ENCODE data around the gene AADACL4.
A peak's percentile ranks its signal among the peaks of the same experiment; 100 is the strongest.

Gene AADACL4

DNA sequence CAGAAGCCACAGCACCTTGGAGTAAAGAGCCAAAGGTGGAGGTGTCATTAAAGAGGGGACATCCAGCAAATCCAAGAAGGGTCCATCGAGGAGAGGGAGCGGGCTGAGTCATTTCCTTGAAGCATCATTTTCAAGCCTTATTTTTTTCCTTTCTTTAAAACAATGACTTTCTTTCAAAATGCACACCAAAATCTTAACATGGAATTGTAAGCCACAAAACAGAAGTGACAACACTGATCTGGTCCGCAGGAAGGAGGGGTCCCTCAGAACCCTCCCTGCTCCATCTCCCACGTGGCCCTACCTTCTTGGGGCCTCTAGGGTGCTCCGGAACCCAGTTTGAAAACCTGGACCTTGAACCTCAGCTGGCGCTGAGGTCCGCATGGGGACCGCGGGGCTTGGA is 40.7 kb upstream of the AADACL4 start:
- no peaks in the 10 kb centered on the region for H3K27me3 Mint-ChIP-seq

DNA sequence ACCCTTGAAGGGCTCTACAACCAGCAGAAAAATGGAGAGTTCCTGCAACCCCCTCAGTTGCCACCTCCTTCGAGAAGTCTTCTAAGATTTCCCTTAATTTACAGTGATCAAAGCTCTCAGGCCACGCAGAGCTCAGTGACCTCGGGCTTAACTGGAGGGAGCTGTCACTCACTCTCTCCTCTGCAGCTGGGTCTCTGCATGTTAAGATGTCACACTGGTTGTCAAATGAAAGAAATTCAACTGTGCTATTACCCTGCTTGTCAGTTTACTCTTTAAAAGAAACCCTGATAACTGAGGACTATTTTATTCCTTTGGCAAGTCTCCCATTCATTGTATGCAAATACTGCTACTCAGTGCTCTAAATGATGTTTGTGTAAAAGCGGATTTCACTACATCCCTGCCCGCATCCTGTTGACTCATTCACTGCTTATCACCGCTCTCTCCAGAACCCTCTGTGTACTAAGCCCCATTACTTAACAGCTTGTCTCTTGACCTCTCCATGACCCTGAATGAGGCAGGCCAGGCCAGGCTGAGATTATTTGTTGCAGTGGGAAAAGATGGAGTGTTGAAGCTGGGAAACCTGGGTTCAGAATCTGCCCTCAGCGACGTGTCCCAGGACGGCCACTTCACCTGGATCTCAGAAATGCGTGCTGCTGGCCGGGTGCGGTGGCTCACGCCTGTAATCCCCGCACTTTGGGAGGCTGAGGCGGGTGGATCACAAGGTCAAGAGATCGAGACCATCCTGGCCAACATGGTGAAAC is 39.6 kb upstream of the AADACL4 start:
- peak overlapping the region; percentile 96 to 99 for H3K27ac Mint-ChIP-seq
- peak overlapping the region; percentile 78 for H3K4me3 Mint-ChIP-seq
- peaks cover 21% of the 10 kb centered on the region for H3K36me3 Mint-ChIP-seq (ENCODE audit: insufficient read depth)
- ATAC-seq (replicated peaks) (peak; percentile 99), DNase-seq (peak; percentile 53 to 60 (median 60))
- H3K27me3 Mint-ChIP-seq = no peaks in the 10 kb centered on the region
- peaks cover 43 to 53% of the 10 kb centered on the region in 2 donors for H3K4me1 Mint-ChIP-seq (ENCODE audit: low read depth in 2 of 2)
- H3K9me3 Mint-ChIP-seq = no peaks in the 10 kb centered on the region

More for the DNA sequence above, 40.7 kb upstream of the AADACL4 start:
- DNase-seq (no peak), ATAC-seq (replicated peaks) (no peak)
- H3K4me3 Mint-ChIP-seq = peak overlapping the region in 1 of 2 donors; percentile 33
- H3K27ac Mint-ChIP-seq = peak overlapping the region; percentile 96 to 99
- no peaks in the 10 kb centered on the region for H3K9me3 Mint-ChIP-seq
- H3K4me1 Mint-ChIP-seq (ENCODE audit: low read depth in 2 of 2) = peaks cover 43 to 46% of the 10 kb centered on the region in 2 donors
- peaks cover 21% of the 10 kb centered on the region for H3K36me3 Mint-ChIP-seq (ENCODE audit: insufficient read depth)

- DNase-seq = no peak
- Mint-ChIP-seq H3K36me3 (ENCODE audit: insufficient read depth) (peaks cover 18% of the 10 kb centered on the region), H3K4me3 (peak overlapping the region; percentile 78), H3K27ac (peak overlapping the region; percentile 96 to 99), H3K27me3 (no peaks in the 10 kb centered on the region), H3K9me3 (no peaks in the 10 kb centered on the region), H3K4me1 (ENCODE audit: low read depth in 2 of 2) (peaks cover 45 to 54% of the 10 kb centered on the region in 2 donors)
- no peak for ATAC-seq (replicated peaks)
Observed at GRCh38 chr1:12604986-12605385, 38.9 kb upstream of the AADACL4 start.

- Mint-ChIP-seq H3K27me3 (no peaks in the 10 kb centered on the region), H3K9me3 (no peaks in the 10 kb centered on the region), H3K27ac (peak overlapping the region; percentile 86 to 87), H3K4me1 (ENCODE audit: low read depth in 2 of 2) (peaks cover 38 to 43% of the 10 kb centered on the region in 2 donors), H3K4me3 (no peak overlapping the region), H3K36me3 (ENCODE audit: insufficient read depth) (peaks cover 8% of the 10 kb centered on the region)
- ATAC-seq (replicated peaks) (no peak), DNase-seq (no peak)
Observed at GRCh38 chr1:12607263-12607662, 36.6 kb upstream of the AADACL4 start.

- Mint-ChIP-seq H3K27me3 (no peaks in the 10 kb centered on the region), H3K27ac (peak overlapping the region; percentile 86 to 87), H3K36me3 (ENCODE audit: insufficient read depth) (peaks cover 8% of the 10 kb centered on the region), H3K9me3 (no peaks in the 10 kb centered on the region), H3K4me1 (ENCODE audit: low read depth in 2 of 2) (peaks cover 35 to 49% of the 10 kb centered on the region in 2 donors), H3K4me3 (no peak overlapping the region)
- no peak for ATAC-seq (replicated peaks)
- DNase-seq = no peak
Observed at GRCh38 chr1:12608311-12608957, 35.5 kb upstream of the AADACL4 start.

GRCh38 chr1:12609469-12610003 is 34.3 kb upstream of the AADACL4 start:
- ATAC-seq (replicated peaks) (no peak), DNase-seq (no peak)
- peaks cover 34 to 42% of the 10 kb centered on the region in 2 donors for H3K4me1 Mint-ChIP-seq (ENCODE audit: low read depth in 2 of 2)
- peak overlapping the region in 1 of 2 donors; percentile 28 for H3K4me3 Mint-ChIP-seq
- no peaks in the 10 kb centered on the region for H3K9me3 Mint-ChIP-seq
- H3K27me3 Mint-ChIP-seq = no peaks in the 10 kb centered on the region
- H3K36me3 Mint-ChIP-seq (ENCODE audit: insufficient read depth) = peaks cover 6% of the 10 kb centered on the region
- H3K27ac Mint-ChIP-seq = peak overlapping the region; percentile 58 to 87

GRCh38 chr1:12610305-12610935 is 33.5 kb upstream of the AADACL4 start:
- H3K27ac Mint-ChIP-seq = peak overlapping the region in 1 of 2 donors; percentile 87
- no peak for ATAC-seq (replicated peaks)
- no peak for DNase-seq
- H3K4me1 Mint-ChIP-seq (ENCODE audit: low read depth in 2 of 2) = peaks cover 36 to 45% of the 10 kb centered on the region in 2 donors
- H3K36me3 Mint-ChIP-seq (ENCODE audit: insufficient read depth) = peaks cover 5% of the 10 kb centered on the region
- no peaks in the 10 kb centered on the region for H3K9me3 Mint-ChIP-seq
- H3K4me3 Mint-ChIP-seq = no peak overlapping the region
- no peaks in the 10 kb centered on the region for H3K27me3 Mint-ChIP-seq

DNA sequence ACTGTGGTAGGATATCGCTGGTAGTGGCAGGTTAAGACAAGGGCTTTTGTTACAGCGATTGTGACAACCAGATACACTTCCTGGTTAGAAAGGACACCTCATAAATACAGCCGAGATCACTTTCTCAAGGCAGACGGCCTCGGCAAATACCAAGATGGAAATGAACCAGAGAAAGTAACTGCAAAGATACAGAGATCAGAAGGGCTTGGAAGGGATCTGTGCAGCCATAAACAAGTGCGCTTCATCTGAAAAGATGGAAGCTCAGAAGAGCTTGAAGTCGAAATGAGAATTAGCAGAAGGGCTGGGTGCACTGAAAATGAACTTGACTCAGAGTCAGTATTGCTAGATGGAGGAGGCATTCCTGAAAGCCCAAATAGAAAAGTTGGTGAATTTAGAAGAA is 32.9 kb upstream of the AADACL4 start:
- no peak for DNase-seq
- Mint-ChIP-seq H3K4me1 (ENCODE audit: low read depth in 2 of 2) (peaks cover 38 to 48% of the 10 kb centered on the region in 2 donors), H3K4me3 (no peak overlapping the region), H3K27ac (peak overlapping the region in 1 of 2 donors; percentile 87), H3K9me3 (no peaks in the 10 kb centered on the region), H3K27me3 (no peaks in the 10 kb centered on the region), H3K36me3 (ENCODE audit: insufficient read depth) (peaks cover 9% of the 10 kb centered on the region)
- ATAC-seq (replicated peaks) = no peak

DNA sequence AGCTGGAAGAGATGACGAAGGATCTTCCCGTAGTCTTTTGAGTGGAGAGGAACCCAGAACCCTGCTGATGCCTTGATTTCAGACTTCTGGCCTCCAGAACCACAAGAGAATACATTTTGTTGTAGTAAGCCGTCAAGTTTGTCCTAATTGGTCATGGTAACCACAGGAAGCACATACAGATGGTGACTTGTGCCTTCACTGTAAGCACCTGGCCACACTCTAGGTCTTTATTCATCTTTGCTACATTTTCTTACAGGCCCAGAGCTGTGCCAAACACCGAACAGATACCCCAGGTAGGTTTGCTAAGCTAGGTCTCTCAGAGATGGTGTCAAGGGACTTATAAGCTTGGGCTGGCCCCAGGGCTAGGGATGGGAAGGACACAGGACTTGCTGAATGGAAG is 30.7 kb upstream of the AADACL4 start:
- H3K36me3 Mint-ChIP-seq (ENCODE audit: insufficient read depth) = peaks cover 23% of the 10 kb centered on the region
- no peaks in the 10 kb centered on the region for H3K9me3 Mint-ChIP-seq

DNA sequence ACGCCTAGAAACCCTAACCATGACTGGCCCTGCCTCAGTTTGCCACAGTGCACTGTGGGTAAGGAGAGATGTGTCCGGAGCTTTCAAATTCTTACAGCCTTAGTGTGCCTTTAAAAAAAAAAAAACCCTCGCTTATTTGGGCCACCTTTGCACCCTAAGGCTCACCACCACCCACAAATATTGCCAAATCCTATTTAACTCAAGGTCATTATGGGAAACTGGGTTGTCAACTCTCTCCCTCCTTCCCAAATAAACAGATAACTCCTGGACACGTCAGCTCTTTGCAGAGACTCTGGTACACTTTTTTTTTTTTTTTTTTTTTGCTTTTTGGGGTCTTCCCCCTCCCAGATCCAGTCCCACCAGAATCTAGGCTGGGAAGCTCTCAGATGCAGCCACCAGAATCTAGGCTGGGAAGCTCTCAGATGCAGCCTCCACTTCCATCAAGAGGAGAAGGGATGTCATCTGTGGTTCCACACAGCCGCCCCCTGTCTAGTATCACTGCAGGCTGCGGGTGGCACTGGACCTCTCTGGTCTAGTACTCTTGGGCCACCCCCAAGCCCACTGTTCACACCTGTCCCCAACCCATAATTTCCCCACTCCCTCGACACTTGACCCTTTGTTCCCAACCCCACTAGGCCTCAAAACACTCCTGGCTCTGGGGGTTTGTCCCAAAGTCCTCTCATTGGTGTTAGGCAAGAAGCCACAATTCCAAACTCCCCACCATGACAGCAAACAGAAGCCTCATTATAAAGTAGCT is 29.3 kb upstream of the AADACL4 start:
- Mint-ChIP-seq H3K4me3 (peak overlapping the region; percentile 95 to 98), H3K9me3 (no peaks in the 10 kb centered on the region), H3K36me3 (ENCODE audit: insufficient read depth) (peaks cover 34% of the 10 kb centered on the region), H3K27ac (peak overlapping the region; percentile 80 to 98), H3K27me3 (no peaks in the 10 kb centered on the region), H3K4me1 (ENCODE audit: low read depth in 2 of 2) (peaks cover 47 to 69% of the 10 kb centered on the region in 2 donors)
- ATAC-seq (replicated peaks) (no peak), DNase-seq (no peak)

More for the DNA sequence above, 30.7 kb upstream of the AADACL4 start:
- Mint-ChIP-seq H3K4me1 (ENCODE audit: low read depth in 2 of 2) (peaks cover 45 to 59% of the 10 kb centered on the region in 2 donors), H3K4me3 (peak overlapping the region; percentile 36 to 37), H3K27ac (peak overlapping the region; percentile 68 to 98), H3K27me3 (no peaks in the 10 kb centered on the region)
- DNase-seq = no peak
- no peak for ATAC-seq (replicated peaks)

DNA sequence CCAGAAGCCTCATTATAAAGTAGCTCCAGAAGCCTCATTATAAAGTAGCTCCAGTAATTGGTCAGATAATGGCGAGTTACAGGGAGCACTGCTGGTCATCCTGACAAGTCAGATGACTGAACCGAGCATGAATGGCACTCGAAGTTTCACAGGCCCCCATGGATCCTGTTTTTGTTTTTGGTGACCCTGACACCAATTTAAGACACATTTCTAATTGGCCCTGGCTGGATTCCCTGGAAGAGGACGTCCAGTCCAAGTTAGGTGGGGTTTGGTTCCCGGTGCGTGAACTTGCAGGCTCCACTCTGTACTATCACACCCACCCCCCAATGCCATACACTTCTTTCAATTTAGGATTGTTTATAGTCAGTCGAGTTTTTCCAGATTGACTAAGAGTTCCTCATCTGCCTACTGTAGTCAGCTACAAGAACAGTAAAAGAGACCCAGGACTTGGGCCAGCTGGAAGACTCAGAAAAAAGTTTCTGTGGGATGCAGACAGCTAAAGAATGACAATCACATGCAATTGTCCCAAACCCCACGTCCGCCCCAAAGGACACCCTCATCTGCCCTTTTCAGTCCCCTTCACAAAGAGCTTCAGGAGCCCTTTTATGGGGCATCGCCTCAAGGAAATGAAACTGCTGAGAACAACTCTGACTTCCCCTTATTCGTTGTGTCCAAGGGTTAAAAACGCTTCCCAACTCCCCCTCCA is 28.6 kb upstream of the AADACL4 start:
- DNase-seq = no peak
- no peak for ATAC-seq (replicated peaks)
- H3K27ac Mint-ChIP-seq = peak overlapping the region; percentile 80 to 98
- peaks cover 35% of the 10 kb centered on the region for H3K36me3 Mint-ChIP-seq (ENCODE audit: insufficient read depth)
- peaks cover 52 to 72% of the 10 kb centered on the region in 2 donors for H3K4me1 Mint-ChIP-seq (ENCODE audit: low read depth in 2 of 2)
- H3K4me3 Mint-ChIP-seq = peak overlapping the region; percentile 95 to 98
- no peaks in the 10 kb centered on the region for H3K9me3 Mint-ChIP-seq
- no peaks in the 10 kb centered on the region for H3K27me3 Mint-ChIP-seq

- DNase-seq (no peak), ATAC-seq (replicated peaks) (no peak)
- Mint-ChIP-seq H3K27ac (peak overlapping the region; percentile 80 to 98), H3K4me3 (peak overlapping the region; percentile 95 to 98), H3K4me1 (ENCODE audit: low read depth in 2 of 2) (peaks cover 58 to 72% of the 10 kb centered on the region in 2 donors), H3K9me3 (no peaks in the 10 kb centered on the region), H3K27me3 (no peaks in the 10 kb centered on the region), H3K36me3 (ENCODE audit: insufficient read depth) (peaks cover 40% of the 10 kb centered on the region)
Observed at GRCh38 chr1:12615865-12616708, 27.8 kb upstream of the AADACL4 start.
